HL-60 (cell line): ENCODE results near the gene SWAP70.

Experiments
- DNase-seq, 2 experiments: peaks; one replicate each; pipeline ENCODE4 v3.0.0-alpha.2; 2010 to 2020; ENCODE audit warnings: low read depth in 1 of 2, low spot score in 1 of 2
- H3K27ac ChIP-seq: fragments of 250-450 bp; sonication (Bioruptor Pico); replicated peaks from 2 replicates; pipeline ENCODE4 v1.5.1; 2020; ENCODE audit warnings: mild to moderate bottlenecking, moderate library complexity
- H3K27me3 ChIP-seq: fragments of 250-450 bp; sonication (Bioruptor Pico); 2 replicates; pipeline ENCODE4 v1.5.1; 2021; ENCODE audit warnings: mild to moderate bottlenecking, moderate library complexity; ENCODE audit not compliant: insufficient read depth, poor library complexity, severe bottlenecking
- H3K4me3 ChIP-seq: replicated peaks from 2 replicates; pipeline ENCODE4 v1.5.1; 2011; ENCODE audit warnings: mild to moderate bottlenecking, control low read depth, low read length; ENCODE audit not compliant: insufficient read depth
- GABPA ChIP-seq: IDR thresholded peaks from 2 replicates; pipeline ENCODE4 v1.6.1; 2012; ENCODE audit warnings: low read depth
- POLR2AphosphoS5 ChIP-seq: IDR thresholded peaks from 2 replicates; pipeline ENCODE4 v1.6.1; 2012; ENCODE audit warnings: low read depth
- SPI1 ChIP-seq: IDR thresholded peaks from 2 replicates; pipeline ENCODE4 v1.6.1; 2012; ENCODE audit warnings: low read depth, mild to moderate bottlenecking, borderline replicate concordance
- TF ChIP-seq, protein P1 (sequence below): IDR thresholded peaks from one replicate; pipeline ENCODE4 v1.5.1; 2011; ENCODE audit warnings: low read length, control low read depth, inconsistent platforms; ENCODE audit not compliant: insufficient read depth
- TF ChIP-seq, protein P2 (sequence below): IDR thresholded peaks from 2 replicates; pipeline ENCODE4 v1.6.1; 2012; ENCODE audit warnings: low read depth; ENCODE audit not compliant: insufficient replicate concordance

SWAP70 gene

DNA sequence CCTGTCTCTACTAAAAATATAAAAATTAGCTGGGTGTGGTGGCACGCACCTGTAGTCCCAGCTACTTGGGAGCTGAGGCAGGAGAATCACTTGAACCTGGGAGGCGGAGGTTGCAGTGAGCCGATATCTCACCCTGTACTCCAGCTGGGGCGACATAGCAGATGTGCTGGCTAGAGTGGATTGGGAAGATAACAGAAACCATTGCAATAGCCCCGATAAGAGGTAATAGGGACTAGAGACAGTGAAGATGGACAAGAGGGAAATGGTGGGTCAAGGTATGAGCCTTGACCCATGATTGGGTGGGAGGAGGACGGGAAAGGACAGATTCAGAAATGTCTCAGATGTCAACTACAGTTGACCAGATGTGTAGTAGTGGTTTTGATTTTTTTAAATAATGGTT lies 6.1 kb downstream of the SWAP70 start:
- TF ChIP-seq, protein P1, sequence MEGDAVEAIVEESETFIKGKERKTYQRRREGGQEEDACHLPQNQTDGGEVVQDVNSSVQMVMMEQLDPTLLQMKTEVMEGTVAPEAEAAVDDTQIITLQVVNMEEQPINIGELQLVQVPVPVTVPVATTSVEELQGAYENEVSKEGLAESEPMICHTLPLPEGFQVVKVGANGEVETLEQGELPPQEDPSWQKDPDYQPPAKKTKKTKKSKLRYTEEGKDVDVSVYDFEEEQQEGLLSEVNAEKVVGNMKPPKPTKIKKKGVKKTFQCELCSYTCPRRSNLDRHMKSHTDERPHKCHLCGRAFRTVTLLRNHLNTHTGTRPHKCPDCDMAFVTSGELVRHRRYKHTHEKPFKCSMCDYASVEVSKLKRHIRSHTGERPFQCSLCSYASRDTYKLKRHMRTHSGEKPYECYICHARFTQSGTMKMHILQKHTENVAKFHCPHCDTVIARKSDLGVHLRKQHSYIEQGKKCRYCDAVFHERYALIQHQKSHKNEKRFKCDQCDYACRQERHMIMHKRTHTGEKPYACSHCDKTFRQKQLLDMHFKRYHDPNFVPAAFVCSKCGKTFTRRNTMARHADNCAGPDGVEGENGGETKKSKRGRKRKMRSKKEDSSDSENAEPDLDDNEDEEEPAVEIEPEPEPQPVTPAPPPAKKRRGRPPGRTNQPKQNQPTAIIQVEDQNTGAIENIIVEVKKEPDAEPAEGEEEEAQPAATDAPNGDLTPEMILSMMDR = no peak
- TF ChIP-seq POLR2AphosphoS5 (no peak), SPI1 (no peak), GABPA (no peak)
- TF ChIP-seq, protein P2, sequence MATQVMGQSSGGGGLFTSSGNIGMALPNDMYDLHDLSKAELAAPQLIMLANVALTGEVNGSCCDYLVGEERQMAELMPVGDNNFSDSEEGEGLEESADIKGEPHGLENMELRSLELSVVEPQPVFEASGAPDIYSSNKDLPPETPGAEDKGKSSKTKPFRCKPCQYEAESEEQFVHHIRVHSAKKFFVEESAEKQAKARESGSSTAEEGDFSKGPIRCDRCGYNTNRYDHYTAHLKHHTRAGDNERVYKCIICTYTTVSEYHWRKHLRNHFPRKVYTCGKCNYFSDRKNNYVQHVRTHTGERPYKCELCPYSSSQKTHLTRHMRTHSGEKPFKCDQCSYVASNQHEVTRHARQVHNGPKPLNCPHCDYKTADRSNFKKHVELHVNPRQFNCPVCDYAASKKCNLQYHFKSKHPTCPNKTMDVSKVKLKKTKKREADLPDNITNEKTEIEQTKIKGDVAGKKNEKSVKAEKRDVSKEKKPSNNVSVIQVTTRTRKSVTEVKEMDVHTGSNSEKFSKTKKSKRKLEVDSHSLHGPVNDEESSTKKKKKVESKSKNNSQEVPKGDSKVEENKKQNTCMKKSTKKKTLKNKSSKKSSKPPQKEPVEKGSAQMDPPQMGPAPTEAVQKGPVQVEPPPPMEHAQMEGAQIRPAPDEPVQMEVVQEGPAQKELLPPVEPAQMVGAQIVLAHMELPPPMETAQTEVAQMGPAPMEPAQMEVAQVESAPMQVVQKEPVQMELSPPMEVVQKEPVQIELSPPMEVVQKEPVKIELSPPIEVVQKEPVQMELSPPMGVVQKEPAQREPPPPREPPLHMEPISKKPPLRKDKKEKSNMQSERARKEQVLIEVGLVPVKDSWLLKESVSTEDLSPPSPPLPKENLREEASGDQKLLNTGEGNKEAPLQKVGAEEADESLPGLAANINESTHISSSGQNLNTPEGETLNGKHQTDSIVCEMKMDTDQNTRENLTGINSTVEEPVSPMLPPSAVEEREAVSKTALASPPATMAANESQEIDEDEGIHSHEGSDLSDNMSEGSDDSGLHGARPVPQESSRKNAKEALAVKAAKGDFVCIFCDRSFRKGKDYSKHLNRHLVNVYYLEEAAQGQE = no peak
- Histone ChIP-seq H3K27ac (no peak overlapping the region), H3K4me3 (no peak overlapping the region), H3K27me3 (no peaks in the 10 kb centered on the region)
- DNase-seq = no peak

DNA sequence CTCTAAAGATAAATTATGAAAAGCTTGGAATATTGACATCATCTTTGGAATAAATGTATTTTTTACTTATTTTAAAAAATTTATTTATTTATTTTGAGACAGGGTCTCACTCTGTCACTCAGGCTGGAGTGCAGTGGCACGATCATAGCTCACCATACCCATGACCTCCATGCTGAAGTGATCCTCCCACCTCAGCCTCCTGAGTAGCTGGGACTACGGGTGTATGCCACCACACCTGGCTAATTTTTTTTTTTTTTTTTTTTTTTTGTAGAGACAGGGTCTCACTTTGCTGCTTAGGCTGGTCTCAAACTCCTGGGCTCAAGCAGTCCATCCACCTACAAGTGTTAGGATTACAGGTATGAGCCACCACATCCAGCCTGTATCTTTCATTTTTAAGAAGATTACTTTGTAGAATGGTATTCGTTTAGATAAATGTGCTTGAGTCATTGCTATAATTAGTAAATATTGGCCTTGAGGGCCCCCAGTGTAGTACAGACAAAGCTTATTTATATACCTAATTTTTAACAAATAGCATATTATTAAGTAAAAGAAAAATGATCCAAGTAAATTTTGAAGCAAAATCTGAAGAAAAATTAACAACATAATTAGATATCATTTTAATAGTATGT lies 8.5 kb downstream of the SWAP70 start:
- no peaks in the 10 kb centered on the region for H3K27me3 ChIP-seq
- no peak overlapping the region for H3K4me3 ChIP-seq
- no peak overlapping the region for H3K27ac ChIP-seq
- DNase-seq = no peak
- TF ChIP-seq, protein P2 = no peak
- TF ChIP-seq POLR2AphosphoS5 (no peak), SPI1 (no peak)
- TF ChIP-seq, protein P1 = no peak

DNA sequence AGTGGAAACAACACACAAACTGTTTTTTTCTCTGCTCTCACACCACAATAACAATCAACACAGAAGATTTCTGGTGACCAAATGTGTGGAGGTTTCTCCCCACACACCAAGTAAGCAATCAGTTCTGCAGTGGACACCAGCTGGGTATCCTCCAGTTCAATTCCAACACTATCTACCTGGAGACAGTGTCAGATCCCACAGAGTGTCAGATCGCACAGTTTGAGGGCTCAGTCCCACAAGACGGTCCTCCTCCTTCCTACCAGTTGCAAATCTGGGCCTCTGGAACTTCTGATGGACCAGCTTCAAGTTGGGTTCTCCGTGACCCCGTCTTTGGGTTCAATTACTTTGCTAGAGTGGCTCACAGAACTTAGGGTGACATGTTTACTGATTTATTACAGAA lies 9.0 kb downstream of the SWAP70 start:
- DNase-seq = no peak
- no peak for TF ChIP-seq SPI1
- no peak for TF ChIP-seq POLR2AphosphoS5
- TF ChIP-seq, protein P1 = no peak
- TF ChIP-seq GABPA = no peak
- TF ChIP-seq, protein P2 = no peak
- no peaks in the 10 kb centered on the region for H3K27me3 ChIP-seq
- H3K4me3 ChIP-seq = no peak overlapping the region
- H3K27ac ChIP-seq = no peak overlapping the region
